K562 (cell line): Measurements from ENCODE around the gene SLC1A7. TPM values are rescaled to one million over a fixed set of nuclear protein-coding genes. Genes with fewer than 3 reads are reported as not detected.
A peak's percentile ranks its signal among the peaks of the same experiment; 100 is the strongest.

Experiments
- ATAC-seq: fragments of 200-7000 bp; cut with Tn5 transposase; 3 replicates; pipeline ENCODE4 v1.9.1; 2020; ENCODE audit warnings: moderate library complexity
- BruUV-seq: library from RNA; stranded (reverse); fragments of 400-500 nt; replicated peaks from 2 replicates; lab custom pipeline; 2021; lab: Mats Ljungman, UMichigan
- CTCF ChIA-PET: fragments of 300-600 bp; formaldehyde crosslinking; extraction: SDS; loops from one replicate; lab custom pipeline; 2021; ENCODE audit warnings: low intra/inter-chr PET ratio; lab: Yijun Ruan, JAX
- POLR2A ChIA-PET: fragments of 300-600, 350-650 bp; sonication (Branson Sonifier 250); formaldehyde crosslinking; extraction: SDS; loops from one replicate; lab custom pipeline; 2021; ENCODE audit warnings: antibody characterized with exemption, inconsistent platforms; lab: Yijun Ruan, JAX
- DNase-seq, 4 experiments: peaks; one replicate each; pipeline versions ENCODE4 v3.0.0 to v3.0.0-alpha.2; 2011 to 2018; ENCODE audit warnings: low spot score in 3 of 4, mixed read lengths in 3 of 4; ENCODE audit errors: extremely low read depth in 1 of 4
- FAIRE-seq: peaks from 2 replicates; lab custom pipeline; 2011; peaks lifted over from hg19 to GRCh38; lab: Jason Lieb, UNC
- H2AFZ ChIP-seq: 2 replicates; pipeline ENCODE4 v1.6.0; 2011; ENCODE audit warnings: low read depth, low read length, control low read depth, inconsistent platforms
- H3K27ac ChIP-seq: fragments of 200-600 bp; 3 replicates; pipeline ENCODE4 v1.8.0; 2011; ENCODE audit warnings: low read depth, mild to moderate bottlenecking, control low read depth, inconsistent platforms, low read length, moderate library complexity, mixed read lengths; ENCODE audit errors: extremely low read depth
- H3K27me3 ChIP-seq, 2 experiments: fragments of 300-600 bp in 1 of 2; 2 replicates in 1 of 2; 3 replicates in 1 of 2; pipeline versions ENCODE4 v1.6.0 to v1.8.0; 2011; ENCODE audit warnings: inconsistent platforms in 2 of 2, low read length in 2 of 2, mild to moderate bottlenecking in 1 of 2, mixed read lengths in 1 of 2, moderate library complexity in 1 of 2; ENCODE audit not compliant: control insufficient read depth in 2 of 2, insufficient read depth in 2 of 2
- H3K36me3 ChIP-seq: fragments of 300-600 bp; 3 replicates; pipeline ENCODE4 v1.8.0; 2011; ENCODE audit warnings: mild to moderate bottlenecking, low read length, inconsistent platforms; ENCODE audit not compliant: control insufficient read depth, insufficient read depth
- H3K4me1 ChIP-seq, 2 experiments: fragments of 200-600 bp in 1 of 2; replicated peaks in 1 of 2; 2 replicates in 1 of 2; 3 replicates in 1 of 2; pipeline versions ENCODE4 v1.5.1 to v1.8.0; 2011; ENCODE audit warnings: inconsistent platforms in 2 of 2, low read length in 2 of 2, mild to moderate bottlenecking in 1 of 2, mixed read lengths in 1 of 2, moderate library complexity in 1 of 2; ENCODE audit not compliant: control insufficient read depth in 2 of 2, insufficient read depth in 2 of 2
- H3K4me2 ChIP-seq: 2 replicates; pipeline ENCODE4 v1.6.1; 2011; ENCODE audit warnings: low read length, control low read depth, inconsistent platforms, mixed read lengths; ENCODE audit not compliant: insufficient read depth
- H3K4me3 ChIP-seq: fragments of 200-600 bp; sonication (generic), shearing (Covaris generic); 2 replicates; pipeline ENCODE4 v1.5.1; 2016; ENCODE audit warnings: control low read depth, inconsistent platforms
- H3K79me2 ChIP-seq: fragments of 200-600 bp; 3 replicates; pipeline ENCODE4 v1.8.0; 2011; ENCODE audit warnings: low read length, inconsistent platforms; ENCODE audit not compliant: control insufficient read depth, insufficient read depth
- H3K9ac ChIP-seq, 2 experiments: 2 replicates each; pipeline versions ENCODE4 v1.6.0 to v1.6.1; 2011; ENCODE audit warnings: low read depth in 2 of 2, low read length in 2 of 2, control low read depth in 1 of 2, inconsistent platforms in 1 of 2, mild to moderate bottlenecking in 1 of 2, mixed read lengths in 1 of 2; ENCODE audit not compliant: insufficient read depth in 1 of 2
- H3K9me1 ChIP-seq: one replicate; pipeline ENCODE4 v1.6.0; 2011; ENCODE audit warnings: inconsistent platforms, mild to moderate bottlenecking, low read length, moderate library complexity; ENCODE audit not compliant: control insufficient read depth, insufficient read depth
- H3K9me3 ChIP-seq: replicated peaks from 2 replicates; pipeline ENCODE4 v1.5.1; 2011; ENCODE audit warnings: low read depth, low read length, inconsistent platforms; ENCODE audit not compliant: control insufficient read depth, insufficient read depth
- H4K20me1 ChIP-seq: replicated peaks from 2 replicates; pipeline ENCODE4 v1.6.1; 2011; ENCODE audit warnings: low read length, inconsistent platforms, mixed read lengths; ENCODE audit not compliant: control insufficient read depth, insufficient read depth
- CTCF ChIP-seq, 3 experiments: IDR thresholded peaks in 2 of 3; conservative IDR thresholded peaks in 1 of 3; 2 replicates each; pipeline ENCODE4 v1.5.1; 2011 to 2012; ENCODE audit warnings: low read length in 3 of 3, mild to moderate bottlenecking in 3 of 3, control low read depth in 2 of 3, improper control_type of control experiment in 1 of 3, inconsistent platforms in 1 of 3, low read depth in 1 of 3, mixed read lengths in 1 of 3, moderate library complexity in 1 of 3; ENCODE audit not compliant: insufficient read depth in 2 of 3
- FOXJ3 ChIP-seq: sonication (generic); formaldehyde crosslinking; IDR thresholded peaks from 2 replicates; pipeline ENCODE4 v1.4.0; 2020; ENCODE audit warnings: mild to moderate bottlenecking, missing genetic modification reagents
- NR2C1 ChIP-seq, 2 experiments: fragments of 450-650 bp; IDR thresholded peaks; 2 replicates each; pipeline ENCODE4 v1.6.1; 2017; ENCODE audit warnings: mild to moderate bottlenecking in 2 of 2, antibody characterized with exemption in 1 of 2, inconsistent platforms in 1 of 2, missing compliant biosample characterization in 1 of 2, missing genetic modification characterization in 1 of 2
- PHF8 ChIP-seq: fragments of 200-600 bp; sonication (generic); IDR thresholded peaks from 2 replicates; pipeline ENCODE4 v1.6.1; 2012; ENCODE audit warnings: mixed run types, mild to moderate bottlenecking, inconsistent platforms, low read length, moderate library complexity, borderline replicate concordance
- ZNF280A ChIP-seq: fragments of 450-650 bp; IDR thresholded peaks from 2 replicates; pipeline ENCODE4 v1.6.1; 2018; ENCODE audit warnings: mild to moderate bottlenecking, low read depth; ENCODE audit not compliant: partially characterized antibody
- ZNF75A ChIP-seq: fragments of 450-650 bp; formaldehyde crosslinking; IDR thresholded peaks from 2 replicates; pipeline ENCODE4 v1.4.0; 2020; ENCODE audit warnings: mild to moderate bottlenecking
- WGBS: fragments of 100-300 bp; shearing (Covaris generic); methylation state at CpG from one replicate; pipeline ENCODE4 v1.1.6; 2016; ENCODE audit warnings: low coverage, mixed read lengths; ENCODE audit not compliant: insufficient coverage; ENCODE audit errors: missing lambda C conversion rate; 5-methylcytosine and 5-hydroxymethylcytosine counted together
- in situ Hi-C: fragments of 300-500 bp; cut with MboI; formaldehyde crosslinking; loops from 4 replicates; pipeline ENCODE4 v1.15.0; 2018; ENCODE audit warnings: inconsistent platforms, mixed read lengths
- intact Hi-C: fragments of 100-400 bp; cut with micrococcal nuclease; formaldehyde crosslinking; loops from 2 replicates; pipeline ENCODE4 v1.14.2; 2022
- polyA plus RNA-seq, 8 experiments: library from polyadenylated mRNA; depleted of rRNA in 4 of 8; stranded (reverse) in 5 of 8; unstranded in 3 of 8; fragments of >200 nt; fragmentation: Nextera tagmentation in 2 of 8; fragmentation: Illumina TruSeq in 1 of 8; extraction: Ambion mirVana in 2 of 8; extraction: Trizol in 1 of 8; gene quantifications; 2 replicates each; pipeline versions ENCODE4 v1.2.1 to v1.2.3, GENCODE V29; 2011 to 2014; ENCODE audit warnings: inconsistent platforms in 1 of 8, missing spikeins in 1 of 8
- total RNA-seq, 7 experiments: library from RNA; depleted of rRNA in 6 of 7; stranded (reverse); fragments of >200 nt in 6 of 7; fragmentation: Illumina TruSeq in 2 of 7; extraction: Trizol in 2 of 7; gene quantifications; 2 replicates each; pipeline versions ENCODE4 v1.2.1 to v1.2.3, GENCODE V29; 2011 to 2021; ENCODE audit warnings: low replicate concordance in 1 of 7

SLC1A7 gene
- total and polyA plus RNA-seq, 9 of the 15 experiments (the other 6 are each of a cell fraction or from before 2014, with no cell fraction given) = 0.07 TPM; not detected in 8

- no peaks in the 10 kb centered on the region for H3K36me3 ChIP-seq
- intact Hi-C loops = no loop called here
- H3K4me3 ChIP-seq = no peak overlapping the region
- peaks cover 35 to 56% of the 10 kb centered on the region in 2 experiments for H3K27me3 ChIP-seq
- no peak overlapping the region for H3K9ac ChIP-seq
- no peak overlapping the region for H2AFZ ChIP-seq
- in situ Hi-C loops = loop anchor here (10.0 to 25.0 kb wide), 2 partner anchors 268 to 475 kb away; partner anchors contain the start of gene ECHDC2
- no peak overlapping the region for H3K27ac ChIP-seq
- no peaks in the 10 kb centered on the region for H4K20me1 ChIP-seq
- no peak for ATAC-seq
- H3K9me1 ChIP-seq = no peaks in the 10 kb centered on the region
- TF ChIP-seq FOXJ3 (CRISPR knock-in tag) (no peak), ZNF280A (no peak), NR2C1 (IDR thresholded peaks at IDR 0.05) (no peak), NR2C1 (tag; IDR thresholded peaks at IDR 0.05) (0 out of 2 replicates have a peak, but pooled peaks have one; percentile 55), CTCF (IDR thresholded peaks at IDR 0.05 in 2 of 3, conservative IDR thresholded peaks at IDR 0.05 in 1 of 3; ENCODE audit: insufficient read depth in 2 of 3, low read depth in 1 of 3, low read length in 3 of 3) (no peak), ZNF75A (CRISPR knock-in tag) (no peak), PHF8 (no peak)
- TF ChIP-seq, all 486 proteins: peak for 1
- H3K79me2 ChIP-seq = no peaks in the 10 kb centered on the region
- peaks cover 16 to 31% of the 10 kb centered on the region in 2 experiments for H3K4me1 ChIP-seq
- POLR2A ChIA-PET = interaction anchor here (1.1 to 4.3 kb wide), 3 partner anchors 15 to 275 kb away, joined by 3 to 19 read pairs (median 3); no protein-coding TSS in a partner anchor
- no TSS peak for BruUV-seq
- no peak for DNase-seq
- no peak overlapping the region for H3K4me2 ChIP-seq
- no peak for FAIRE-seq
- CTCF ChIA-PET = no interaction called here
- 0% methylated on average over 2 of the region's 2 CpGs for WGBS
- no peaks in the 10 kb centered on the region for H3K9me3 ChIP-seq
Observed at GRCh38 chr1:53180226-53180625, 37.8 kb upstream of the SLC1A7 start.
